HG02798 (cell line): ENCODE results near the gene TAC3.
"Not testable (repeated sequence)": the region's sequence is repeated elsewhere in the genome, so short reads cannot be mapped to it uniquely, and the experiment has no call there.

Source experiments
- ATAC-seq: cut with Tn5 transposase; IDR thresholded peaks from one replicate; pipeline ENCODE4 v1.9.1; 2021; ENCODE audit warnings: mild to moderate bottlenecking; ENCODE audit not compliant: unreplicated experiment, poor library complexity

TAC3 gene

GRCh38 chr12:56988207-56988739 lies 28.1 kb downstream of the TAC3 start:
- no peak for ATAC-seq

- ATAC-seq: peak; percentile 61
Observed at GRCh38 chr12:56987551-56988053, 28.7 kb downstream of the TAC3 start.

- ATAC-seq: no peak
Observed at GRCh38 chr12:56987011-56987410, 29.3 kb downstream of the TAC3 start.

- ATAC-seq: not testable (repeated sequence)
Observed at GRCh38 chr12:56985714-56986113, 30.6 kb downstream of the TAC3 start.

GRCh38 chr12:56983386-56983785 lies 32.9 kb downstream of the TAC3 start:
- no peak for ATAC-seq

GRCh38 chr12:56982578-56983236 lies 33.6 kb downstream of the TAC3 start:
- not testable (repeated sequence) for ATAC-seq

- ATAC-seq: no peak
Observed at GRCh38 chr12:56980941-56981530, 35.3 kb downstream of the TAC3 start.

- no peak for ATAC-seq
Observed at GRCh38 chr12:56980268-56980667, 36.1 kb downstream of the TAC3 start.

GRCh38 chr12:56979628-56980027 lies 36.7 kb downstream of the TAC3 start:
- no peak for ATAC-seq

GRCh38 chr12:56978397-56979138 lies 37.8 kb downstream of the TAC3 start:
- no peak for ATAC-seq

- not testable (repeated sequence) for ATAC-seq
Observed at GRCh38 chr12:56977361-56977760, 39.0 kb downstream of the TAC3 start.

- ATAC-seq: not testable (repeated sequence)
Observed at GRCh38 chr12:56974224-56974623, 42.1 kb downstream of the TAC3 start.

- ATAC-seq: not testable (repeated sequence)
Observed at GRCh38 chr12:56968910-56969309, 47.4 kb downstream of the TAC3 start.

GRCh38 chr12:56965997-56966642 lies 50.2 kb downstream of the TAC3 start:
- not testable (repeated sequence) for ATAC-seq

- not testable (repeated sequence) for ATAC-seq
Observed at GRCh38 chr12:56965124-56965523, 51.2 kb downstream of the TAC3 start.

GRCh38 chr12:56963557-56963956 lies 52.8 kb downstream of the TAC3 start:
- ATAC-seq: not testable (repeated sequence)

GRCh38 chr12:56962247-56962646 lies 54.1 kb downstream of the TAC3 start:
- not testable (repeated sequence) for ATAC-seq
